Measurements from ENCODE around the gene COL27A1.

The COL27A1 gene

GRCh38 chr9:114229295-114229694 is 74.0 kb downstream of the COL27A1 start:
- FAIRE-seq: no peak

- no peak for FAIRE-seq
These were observed 74.7 kb downstream of the COL27A1 start for GRCh38 chr9:114230068-114230467.

- FAIRE-seq: no peak
These were observed 75.9 kb downstream of the COL27A1 start for GRCh38 chr9:114231273-114231672.

DNA sequence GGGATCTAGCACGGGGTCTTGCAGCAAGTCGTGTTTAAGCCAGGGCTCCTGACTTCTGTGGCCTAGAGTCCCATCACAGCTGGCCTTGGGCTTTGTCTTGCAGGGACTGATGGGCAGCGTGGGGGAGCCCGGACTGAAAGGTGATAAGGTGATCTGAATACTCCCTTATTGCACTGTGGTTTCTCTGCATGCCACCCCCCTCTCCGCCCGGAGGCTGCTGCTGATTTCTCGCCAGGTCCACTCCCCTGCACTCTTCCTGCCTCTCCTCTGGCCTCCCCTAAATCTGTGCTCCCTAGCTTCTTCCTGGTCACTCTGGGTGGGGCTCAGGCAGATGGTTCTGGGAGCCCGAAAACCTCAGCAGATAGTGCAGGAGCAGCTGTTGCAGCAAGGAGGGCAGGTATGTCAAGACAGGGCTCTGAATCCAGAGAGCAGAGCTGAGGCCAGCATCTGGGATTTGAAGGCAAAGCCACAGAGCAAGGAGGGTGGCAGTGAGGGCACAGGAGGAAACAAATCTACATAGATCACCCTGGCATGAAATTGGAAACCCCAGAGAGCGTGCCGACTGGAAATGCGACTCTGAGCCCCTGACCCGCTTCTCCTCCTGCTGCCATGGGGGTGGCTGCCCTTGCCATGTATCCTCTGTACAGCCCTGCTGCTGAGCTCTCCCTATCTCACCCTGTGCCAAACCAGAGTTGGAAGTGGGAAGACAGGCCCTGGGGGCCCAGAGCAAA is 76.5 kb downstream of the COL27A1 start:
- no peak for FAIRE-seq

DNA sequence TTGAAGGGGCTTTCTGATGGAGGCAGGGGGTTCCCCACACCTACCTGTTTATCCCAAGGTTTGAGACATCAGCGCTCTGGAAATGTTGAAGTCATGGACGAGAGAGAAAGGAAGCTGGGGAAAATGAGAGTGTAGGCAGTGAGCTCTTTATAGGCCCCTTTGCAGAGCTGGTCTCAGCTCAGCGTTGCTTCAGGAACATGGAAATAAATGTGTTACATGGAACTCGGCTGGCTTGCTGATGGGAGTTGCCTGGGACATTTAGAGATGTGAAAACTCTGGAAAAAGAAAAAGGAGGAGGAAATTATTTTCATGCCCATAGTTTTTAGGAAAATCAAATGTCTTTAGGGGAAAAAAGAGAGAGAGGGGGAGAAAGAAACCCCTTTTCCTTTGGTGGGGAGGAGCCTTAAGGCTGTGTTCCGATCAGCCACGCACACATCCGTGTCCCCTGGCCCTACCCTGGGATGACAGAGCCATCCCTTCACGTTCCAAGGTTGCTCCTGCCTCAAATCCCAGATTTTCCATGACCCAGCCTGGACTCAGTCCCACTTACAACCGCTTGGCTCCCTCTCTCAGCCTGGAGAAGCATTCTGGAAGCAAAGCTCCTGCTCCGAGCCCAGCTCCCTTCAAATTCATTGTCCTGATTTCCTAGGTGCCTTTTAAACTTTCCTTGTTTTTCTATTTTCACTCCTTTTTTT is 78.3 kb downstream of the COL27A1 start:
- no peak for FAIRE-seq

GRCh38 chr9:114235033-114235661 is 79.8 kb downstream of the COL27A1 start:
- FAIRE-seq: no peak

GRCh38 chr9:114236391-114237138 is 81.2 kb downstream of the COL27A1 start:
- no peak for FAIRE-seq

GRCh38 chr9:114237247-114237646 is 81.9 kb downstream of the COL27A1 start:
- no peak for FAIRE-seq

DNA sequence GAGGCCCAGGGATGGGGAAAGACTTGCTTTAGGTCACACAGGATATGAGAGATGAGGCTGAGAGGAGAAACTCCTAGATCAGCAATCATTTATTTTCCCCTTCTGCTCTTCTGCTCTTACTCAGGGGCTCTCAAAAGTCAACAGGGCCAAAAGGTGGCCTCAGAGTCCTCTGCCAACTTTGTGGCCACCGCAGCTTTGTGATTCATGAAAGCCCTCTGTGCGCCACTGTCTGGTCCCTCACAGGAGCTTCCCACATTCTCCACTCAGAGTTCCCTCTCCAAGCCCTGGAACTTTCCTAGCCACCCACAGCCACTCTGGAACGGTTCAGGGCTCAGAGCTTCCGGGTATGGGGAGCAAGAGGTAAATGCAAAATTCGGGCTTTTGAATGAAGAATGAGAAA is 82.4 kb downstream of the COL27A1 start:
- FAIRE-seq: no peak

DNA sequence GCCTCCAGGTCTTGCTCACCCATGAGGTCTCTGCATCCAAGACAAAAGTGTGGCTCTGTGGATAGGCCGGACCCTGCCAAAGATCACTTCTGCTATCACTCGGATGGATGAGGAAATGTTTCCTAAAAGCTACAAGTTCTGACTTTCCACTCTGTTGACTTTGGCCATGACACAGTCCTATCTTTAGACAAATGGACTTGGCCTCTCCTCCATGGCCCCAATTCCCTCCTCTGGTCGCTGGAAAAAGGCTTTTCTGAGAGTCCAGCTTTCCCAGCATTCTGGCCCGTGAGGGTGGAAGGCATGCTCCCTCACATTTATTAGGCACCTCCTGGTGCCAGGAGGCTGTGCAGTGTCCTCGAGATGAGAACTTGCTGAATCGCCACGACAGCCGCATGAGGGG is 83.1 kb downstream of the COL27A1 start:
- FAIRE-seq: no peak

DNA sequence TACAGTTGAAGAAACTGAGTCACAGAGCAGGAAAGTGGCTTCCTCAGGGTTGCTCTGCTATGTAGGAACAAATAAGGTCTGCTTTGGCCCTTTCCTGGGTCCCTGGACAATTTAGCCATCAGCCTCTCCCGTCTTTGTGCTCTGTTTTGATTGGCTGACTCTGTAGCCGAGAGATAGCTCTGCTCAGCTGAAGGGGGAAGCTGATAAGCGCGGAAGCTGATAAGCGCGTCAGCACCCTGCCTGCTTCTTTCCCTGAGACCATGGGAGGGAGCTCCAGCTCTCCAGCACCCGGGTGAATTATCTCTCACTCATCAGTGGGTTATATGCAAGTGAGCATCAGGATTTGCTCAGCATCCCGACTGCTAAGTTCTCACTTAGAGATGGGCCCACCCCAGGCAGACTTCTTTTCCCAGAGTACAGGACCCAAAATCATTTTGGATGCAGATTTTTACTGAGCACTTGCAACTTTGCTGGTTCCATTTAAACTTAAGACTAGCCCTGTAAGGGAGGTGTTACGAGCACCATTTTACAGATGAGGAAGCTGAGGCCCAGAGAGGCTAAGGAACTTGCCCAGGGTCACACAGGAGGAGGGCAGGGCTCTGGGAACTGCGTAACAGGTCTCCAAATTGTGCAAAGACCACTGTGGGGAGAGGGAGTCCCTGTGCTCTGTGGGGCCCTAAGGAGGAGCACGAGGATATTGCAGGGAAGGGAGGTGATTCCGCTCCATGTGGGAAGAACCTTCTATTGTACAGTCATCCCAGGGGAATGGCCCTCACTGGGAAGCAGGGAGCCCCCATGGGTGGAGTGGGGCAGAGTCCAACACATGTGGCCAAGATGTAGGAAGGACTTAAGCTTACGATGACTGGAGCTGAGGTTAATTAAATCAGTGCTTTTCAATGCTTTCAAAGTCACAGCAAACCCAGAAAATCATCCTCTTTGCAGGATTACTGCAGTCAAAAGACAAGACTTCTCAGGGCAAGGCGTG is 83.8 kb downstream of the COL27A1 start:
- no peak for FAIRE-seq

DNA sequence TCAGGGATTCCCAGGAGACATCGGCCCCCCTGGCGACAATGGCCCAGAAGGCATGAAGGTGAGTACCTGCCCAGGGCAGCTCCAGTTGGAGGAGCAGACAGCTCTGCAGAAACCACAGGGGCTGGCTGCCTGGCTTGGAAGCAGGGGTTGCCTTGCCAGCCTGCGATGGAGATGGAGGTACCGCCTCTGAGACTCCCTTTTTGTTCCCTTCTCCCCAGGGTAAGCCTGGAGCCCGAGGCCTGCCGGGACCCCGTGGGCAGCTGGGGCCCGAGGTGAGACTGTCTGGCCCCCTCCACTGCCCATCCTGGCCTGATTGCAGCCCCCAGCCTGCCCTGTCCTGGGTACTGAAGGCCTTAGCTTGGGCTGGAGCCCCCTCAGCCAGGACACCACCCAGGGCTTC is 84.9 kb downstream of the COL27A1 start:
- no peak for FAIRE-seq

DNA sequence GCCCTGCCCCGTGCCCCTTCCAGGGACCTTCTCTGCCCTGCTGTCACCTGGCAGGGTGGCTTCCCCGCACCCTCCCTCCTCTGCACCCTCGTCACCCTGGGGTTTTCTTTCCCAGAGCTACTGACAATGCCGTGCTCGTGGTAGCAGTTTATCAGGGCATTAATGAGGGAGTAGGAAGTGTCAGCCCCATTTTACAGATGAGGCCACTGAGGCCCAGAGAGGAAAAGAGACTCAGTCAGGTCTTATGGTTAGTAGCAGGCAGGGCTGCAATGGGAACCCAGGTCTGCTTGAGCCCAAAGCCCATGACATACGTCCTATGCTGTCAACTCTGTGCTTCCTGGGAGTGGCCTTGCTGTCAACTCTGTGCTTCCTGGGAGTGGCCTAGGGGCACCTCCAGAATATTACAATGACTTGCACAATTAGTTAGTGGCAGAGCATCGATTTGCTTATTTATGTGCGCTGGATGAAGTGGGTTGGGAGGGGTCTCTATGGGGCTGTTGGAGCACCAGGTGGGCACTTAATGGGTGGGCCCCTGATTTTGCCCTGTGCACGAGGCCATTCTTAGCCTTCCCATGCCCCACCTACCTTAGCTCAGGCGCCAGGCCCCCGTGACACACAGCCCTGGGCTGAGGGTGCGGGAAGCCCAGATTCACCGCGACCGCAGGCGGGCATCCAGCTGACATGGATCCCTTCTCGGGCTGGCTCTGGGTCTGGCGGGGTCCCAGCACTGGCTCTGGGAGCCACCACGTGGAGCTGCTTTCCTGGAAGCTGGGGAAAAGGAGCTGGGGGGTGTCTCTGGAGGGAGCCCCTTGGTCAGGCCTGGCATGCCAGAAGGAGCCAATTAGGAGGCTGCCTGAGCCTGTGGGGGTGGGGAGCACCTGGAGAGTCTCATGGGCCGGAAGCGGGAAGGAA is 85.6 kb downstream of the COL27A1 start:
- FAIRE-seq: no peak

- FAIRE-seq: no peak
These were observed 87.5 kb downstream of the COL27A1 start for GRCh38 chr9:114242837-114243236.

DNA sequence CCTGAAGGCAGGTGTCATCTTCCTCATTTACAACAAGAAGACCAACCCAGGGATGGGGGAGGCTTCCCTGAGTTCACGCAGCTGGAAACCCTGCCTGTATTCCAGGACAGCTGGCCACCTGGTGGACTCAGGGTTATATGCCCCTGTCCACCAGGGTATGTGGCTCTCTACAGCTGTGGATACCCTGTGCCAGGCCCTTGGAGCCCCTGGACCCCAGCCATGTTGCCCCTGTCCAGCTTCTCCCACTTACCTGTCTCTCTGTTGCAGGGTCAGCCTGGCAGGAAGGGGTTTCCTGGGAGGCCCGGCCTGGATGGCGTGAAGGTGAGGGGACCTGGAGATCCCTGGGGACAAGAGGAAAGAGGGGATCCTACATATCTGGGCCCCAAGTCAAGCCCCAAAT is 87.9 kb downstream of the COL27A1 start:
- no peak for FAIRE-seq

- no peak for FAIRE-seq
These were observed 89.2 kb downstream of the COL27A1 start for GRCh38 chr9:114244570-114244969.

DNA sequence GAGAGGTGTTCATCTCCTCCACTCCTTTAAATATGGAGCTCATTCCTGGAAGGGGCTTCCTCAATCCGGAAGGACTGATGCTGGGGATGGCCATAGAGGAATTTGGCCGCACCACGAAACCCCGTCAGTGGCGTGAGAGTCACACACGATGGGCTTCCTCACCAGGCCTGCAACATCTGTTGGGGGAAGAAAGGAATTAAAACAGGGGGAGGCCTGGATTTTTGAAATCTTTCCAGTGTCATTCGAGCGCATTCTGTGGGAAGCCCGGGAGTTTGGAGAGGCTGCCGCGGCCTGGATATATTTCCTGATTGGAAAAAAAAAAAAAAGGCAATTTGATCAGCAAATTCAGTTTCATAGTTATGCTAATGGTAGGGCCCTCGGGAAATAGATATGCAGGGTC is 91.2 kb downstream of the COL27A1 start:
- FAIRE-seq: no peak

- no peak for FAIRE-seq
These were observed 91.7 kb downstream of the COL27A1 start for GRCh38 chr9:114247077-114247476.

DNA sequence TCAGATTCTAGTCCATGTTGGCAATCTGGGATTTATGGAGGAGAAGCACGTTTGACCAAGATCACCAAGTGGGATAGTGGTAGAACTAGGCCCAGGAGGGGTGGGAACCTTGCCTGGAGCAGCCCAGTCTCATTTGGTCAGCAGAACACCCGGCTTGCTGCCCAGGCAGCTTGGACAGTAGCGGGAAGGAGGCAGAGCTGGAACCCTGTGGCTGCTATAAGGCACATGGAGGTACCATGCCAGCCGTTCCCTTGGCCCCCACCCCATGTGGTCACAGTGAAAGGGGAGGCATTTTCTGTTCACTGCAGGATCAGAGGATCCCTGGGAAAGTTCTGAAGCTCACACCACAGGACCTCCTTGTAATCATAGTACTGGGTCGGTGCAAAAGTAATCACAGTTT is 92.2 kb downstream of the COL27A1 start:
- FAIRE-seq: no peak

DNA sequence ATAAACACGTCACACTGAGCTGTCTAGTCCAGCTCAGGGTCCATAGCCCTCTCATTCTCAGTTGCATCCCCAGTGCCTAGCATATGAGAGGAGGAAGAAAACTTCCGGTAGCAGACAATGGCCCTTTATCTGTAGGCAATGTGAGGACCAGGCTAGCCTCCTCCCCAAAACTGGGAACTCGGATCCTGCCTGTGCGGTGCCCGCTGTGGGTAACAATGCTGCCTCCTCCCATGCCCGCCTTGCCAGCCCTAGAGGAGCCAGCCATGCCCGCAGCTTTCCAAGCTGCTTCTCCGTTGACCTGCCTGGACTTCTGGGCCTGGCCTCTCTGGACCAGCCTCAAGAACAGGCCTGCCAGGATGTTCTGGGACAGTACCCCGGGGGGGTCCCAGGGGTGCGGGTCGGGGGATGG is 93.0 kb downstream of the COL27A1 start:
- no peak for FAIRE-seq

Data from islet of Langerhans (tissue), 1 donor.